Loucy (cell line): ENCODE measurements around the gene OR8D4.

Experiments
- H2AFZ ChIP-seq: fragments of 200-600 bp; sonication (generic); 2 replicates; pipeline ENCODE4 v1.6.0; 2016; ENCODE audit warnings: antibody characterized with exemption, mild to moderate bottlenecking, low read length, moderate library complexity
- H3F3A ChIP-seq: fragments of 200-600 bp; 2 replicates; pipeline ENCODE4 v1.6.0; 2016; ENCODE audit warnings: antibody characterized with exemption, low read depth, mild to moderate bottlenecking
- H3K27me3 ChIP-seq: fragments of 200-600 bp; sonication (generic); 2 replicates; pipeline ENCODE4 v1.6.1; 2014; ENCODE audit warnings: low read length, mild to moderate bottlenecking; ENCODE audit not compliant: insufficient read depth, poor library complexity, severe bottlenecking
- H3K36me3 ChIP-seq: fragments of 200-600 bp; sonication (generic); 2 replicates; pipeline ENCODE4 v1.6.1; 2016; ENCODE audit warnings: low read length; ENCODE audit not compliant: insufficient read depth
- H3K4me1 ChIP-seq: fragments of 200-600 bp; sonication (generic); 2 replicates; pipeline ENCODE4 v1.5.1; 2014; ENCODE audit warnings: low read length, mild to moderate bottlenecking; ENCODE audit not compliant: insufficient read depth, poor library complexity, severe bottlenecking
- H3K4me2 ChIP-seq: fragments of 200-600 bp; sonication (generic); 2 replicates; pipeline ENCODE4 v1.6.0; 2014; ENCODE audit warnings: antibody characterized with exemption, low read length, low read depth, mild to moderate bottlenecking; ENCODE audit not compliant: poor library complexity, severe bottlenecking
- H3K4me3 ChIP-seq: fragments of 200-600 bp; sonication (generic); 2 replicates; pipeline ENCODE4 v1.5.1; 2014; ENCODE audit warnings: low read length, mild to moderate bottlenecking, mixed read lengths; ENCODE audit not compliant: poor library complexity, severe bottlenecking
- H3K79me2 ChIP-seq: fragments of 200-600 bp; sonication (generic); 2 replicates; pipeline ENCODE4 v1.6.1; 2014; ENCODE audit warnings: low read length; ENCODE audit not compliant: insufficient read depth
- H3K9ac ChIP-seq: fragments of 200-600 bp; sonication (generic); 2 replicates; pipeline ENCODE4 v1.6.0; 2014; ENCODE audit warnings: mild to moderate bottlenecking, low read depth, low read length, moderate library complexity; ENCODE audit not compliant: poor library complexity, severe bottlenecking
- H3K9me2 ChIP-seq: fragments of 200-600 bp; sonication (generic); replicated peaks from 2 replicates; pipeline ENCODE4 v1.6.1; 2016; ENCODE audit warnings: low read depth, low read length, mixed read lengths
- H3K9me3 ChIP-seq: fragments of 200-600 bp; sonication (generic); 2 replicates; pipeline ENCODE4 v1.6.1; 2014; ENCODE audit warnings: mild to moderate bottlenecking, antibody characterized with exemption, low read length, low read depth; ENCODE audit not compliant: insufficient read depth
- H4K20me1 ChIP-seq: fragments of 200-600 bp; sonication (generic); 2 replicates; pipeline ENCODE4 v1.6.0; 2014; ENCODE audit warnings: antibody characterized with exemption, low read length, mild to moderate bottlenecking; ENCODE audit not compliant: insufficient read depth, poor library complexity, severe bottlenecking
- EZH2phosphoT487 ChIP-seq: fragments of 200-600 bp; IDR thresholded peaks from 2 replicates; pipeline ENCODE4 v1.6.1; 2018; ENCODE audit warnings: antibody characterized with exemption, mild to moderate bottlenecking, moderate library complexity, borderline replicate concordance
- TF ChIP-seq, protein P1 (sequence below): fragments of 200-600 bp; sonication (generic); conservative IDR thresholded peaks from 2 replicates; pipeline ENCODE4 v1.5.1; 2014; ENCODE audit warnings: mild to moderate bottlenecking, antibody characterized with exemption, low read length

OR8D4 gene

DNA sequence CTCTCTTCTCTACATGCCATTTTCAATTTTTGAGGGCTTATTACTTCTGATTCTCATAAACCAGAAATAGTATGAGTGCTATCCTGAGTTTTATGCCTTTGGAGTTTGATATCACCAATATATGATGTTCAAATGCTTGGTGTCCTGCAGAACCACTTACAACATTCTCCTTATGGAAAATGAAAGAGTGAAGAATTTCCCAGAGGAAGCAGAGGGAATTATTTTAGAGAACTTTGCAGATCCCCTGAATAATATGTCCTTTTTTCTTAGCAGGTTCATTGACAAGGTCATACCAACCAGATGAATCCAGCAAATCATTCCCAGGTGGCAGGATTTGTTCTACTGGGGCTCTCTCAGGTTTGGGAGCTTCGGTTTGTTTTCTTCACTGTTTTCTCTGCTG, 37.4 kb downstream of the OR8D4 start, which contains the start of gene OR4D5:
Gene OR4D5 (plus strand): TSS at position 301 of the 400 bp plus-strand sequence. CDS start 0 bp downstream, at position 301.
- Histone ChIP-seq H4K20me1 (no peaks in the 10 kb centered on the region), H3K9me2 (no peaks in the 10 kb centered on the region), H3K9me3 (no peaks in the 10 kb centered on the region; the same call in 1 of the 2 replicates), H3K4me2 (no peak within 1 kb of the TSS), H3K9ac (no peak within 1 kb of the TSS), H3K27me3 (no peaks in the 10 kb centered on the region), H3K4me3 (no peak within 1 kb of the TSS), H3K36me3 (no peaks in the 10 kb centered on the region), H2AFZ (no peak within 1 kb of the TSS), H3F3A (no peaks in the 10 kb centered on the region), H3K4me1 (no peaks in the 10 kb centered on the region), H3K79me2 (no peaks in the 10 kb centered on the region)
- TF ChIP-seq EZH2phosphoT487: no peak
- TF ChIP-seq, protein P1, sequence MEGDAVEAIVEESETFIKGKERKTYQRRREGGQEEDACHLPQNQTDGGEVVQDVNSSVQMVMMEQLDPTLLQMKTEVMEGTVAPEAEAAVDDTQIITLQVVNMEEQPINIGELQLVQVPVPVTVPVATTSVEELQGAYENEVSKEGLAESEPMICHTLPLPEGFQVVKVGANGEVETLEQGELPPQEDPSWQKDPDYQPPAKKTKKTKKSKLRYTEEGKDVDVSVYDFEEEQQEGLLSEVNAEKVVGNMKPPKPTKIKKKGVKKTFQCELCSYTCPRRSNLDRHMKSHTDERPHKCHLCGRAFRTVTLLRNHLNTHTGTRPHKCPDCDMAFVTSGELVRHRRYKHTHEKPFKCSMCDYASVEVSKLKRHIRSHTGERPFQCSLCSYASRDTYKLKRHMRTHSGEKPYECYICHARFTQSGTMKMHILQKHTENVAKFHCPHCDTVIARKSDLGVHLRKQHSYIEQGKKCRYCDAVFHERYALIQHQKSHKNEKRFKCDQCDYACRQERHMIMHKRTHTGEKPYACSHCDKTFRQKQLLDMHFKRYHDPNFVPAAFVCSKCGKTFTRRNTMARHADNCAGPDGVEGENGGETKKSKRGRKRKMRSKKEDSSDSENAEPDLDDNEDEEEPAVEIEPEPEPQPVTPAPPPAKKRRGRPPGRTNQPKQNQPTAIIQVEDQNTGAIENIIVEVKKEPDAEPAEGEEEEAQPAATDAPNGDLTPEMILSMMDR: no peak

DNA sequence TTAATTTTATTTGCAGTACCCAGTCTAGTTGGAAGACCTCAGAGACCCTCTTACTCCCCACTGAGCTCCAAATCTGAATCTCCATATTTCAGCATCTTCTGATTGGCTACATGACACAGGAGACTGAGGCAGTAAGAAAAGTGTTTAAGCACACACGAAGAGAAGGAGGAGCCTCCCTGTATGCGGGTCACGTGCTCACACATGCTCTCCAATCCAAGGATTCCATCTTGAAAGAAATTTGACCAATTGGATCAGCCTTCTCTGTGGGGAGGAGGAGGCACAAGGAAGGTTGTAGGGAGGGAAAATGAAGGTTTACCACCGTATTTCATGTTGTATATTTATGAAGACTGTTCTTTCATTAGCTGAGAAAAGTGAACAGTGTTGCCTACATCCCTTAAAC, 40.4 kb downstream of the OR8D4 start:
- Histone ChIP-seq H3K9me3 (no peaks in the 10 kb centered on the region; the same call in 1 of the 2 replicates), H3K27me3 (no peaks in the 10 kb centered on the region), H4K20me1 (no peaks in the 10 kb centered on the region), H3K36me3 (no peaks in the 10 kb centered on the region), H3K4me1 (no peaks in the 10 kb centered on the region), H3K4me3 (no peak overlapping the region), H3F3A (no peaks in the 10 kb centered on the region), H3K9ac (no peak overlapping the region), H3K79me2 (no peaks in the 10 kb centered on the region), H3K4me2 (no peak overlapping the region), H2AFZ (no peak overlapping the region), H3K9me2 (no peaks in the 10 kb centered on the region)
- TF ChIP-seq EZH2phosphoT487: no peak
- TF ChIP-seq, protein P1: no peak

DNA sequence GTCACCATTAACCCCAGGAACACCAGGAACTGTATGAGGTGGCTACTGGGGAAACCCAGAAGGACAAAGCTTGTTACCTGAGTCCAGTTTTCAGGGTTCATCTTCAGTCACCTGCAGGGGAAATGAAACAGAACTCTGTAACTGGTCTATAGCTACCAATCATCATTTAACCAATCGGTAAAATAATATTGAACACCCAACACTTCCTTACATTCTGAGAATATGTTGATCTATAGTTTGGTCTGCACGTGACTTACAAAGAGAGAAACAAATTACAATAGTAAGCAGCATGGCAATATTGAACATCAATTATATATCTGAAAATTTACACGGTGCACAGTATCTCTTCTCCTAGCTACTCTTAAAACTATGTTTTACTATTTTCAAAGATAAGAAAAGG, 41.8 kb downstream of the OR8D4 start, which contains the start of gene OR6T1:
Gene OR6T1 (minus strand): TSS at position 101 of the 400 bp plus-strand sequence. CDS start 0 bp downstream, at position 101.
- Histone ChIP-seq H3K9ac (no peak within 1 kb of the TSS), H3K4me1 (no peaks in the 10 kb centered on the region), H3K4me3 (no peak within 1 kb of the TSS), H3F3A (no peaks in the 10 kb centered on the region), H3K36me3 (no peaks in the 10 kb centered on the region), H2AFZ (no peak within 1 kb of the TSS), H4K20me1 (no peaks in the 10 kb centered on the region), H3K9me3 (no peaks in the 10 kb centered on the region; the same call in 1 of the 2 replicates), H3K27me3 (no peaks in the 10 kb centered on the region), H3K4me2 (no peak within 1 kb of the TSS), H3K9me2 (no peaks in the 10 kb centered on the region), H3K79me2 (no peaks in the 10 kb centered on the region)
- TF ChIP-seq, protein P1: no peak
